ENCODE data around the gene LAMC2.

DNA sequence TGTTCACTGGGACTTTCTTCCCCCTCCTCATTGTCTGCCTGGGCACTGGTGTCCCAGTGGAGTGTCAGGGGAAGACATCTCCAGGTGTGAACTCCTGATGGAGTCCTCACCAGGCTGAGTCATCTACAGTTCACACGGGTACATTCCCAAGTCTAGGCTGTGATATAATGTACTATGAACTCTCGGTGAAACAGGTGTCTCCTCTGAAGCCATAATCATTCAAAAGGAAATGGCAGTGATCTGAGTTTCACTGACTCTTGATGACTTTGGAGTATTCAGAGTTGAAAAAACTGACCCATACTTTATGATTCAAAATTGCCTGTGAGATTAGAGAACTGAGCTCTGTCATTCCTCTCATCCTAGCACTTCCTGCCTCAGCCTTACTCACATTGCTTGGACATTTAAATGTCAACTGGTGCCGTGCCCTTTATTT lies 9.1 kb downstream of the LAMC2 start:
- no peak for TF ChIP-seq EZH2phosphoT487 (IDR thresholded peaks at IDR 0.05; ENCODE audit: insufficient read depth, low read depth)
- no peak for TF ChIP-seq EZH2 (IDR thresholded peaks at IDR 0.05; ENCODE audit: insufficient read depth, poor library complexity, severe bottlenecking)
